Spleen (tissue), 7 donors: ENCODE data around the gene NRIP2.

Experiments used
- CTCF ChIP-seq, 11 experiments: fragments of 200-600 bp in 7 of 11; fragments of 450-650 bp in 4 of 11; sonication (generic) in 4 of 11; IDR thresholded peaks in 8 of 11; conservative IDR thresholded peaks in 3 of 11; 1 replicate in 7 of 11; 2 replicates in 4 of 11; pipeline versions ENCODE4 v1.4.0 to v1.8.0; 2016 to 2021; ENCODE audit warnings: antibody characterized with exemption in 11 of 11, inconsistent platforms in 4 of 11, mild to moderate bottlenecking in 1 of 11
- POLR2A ChIP-seq, 3 donors: fragments of 450-650 bp; IDR thresholded peaks; one replicate each; pipeline ENCODE4 v1.5.1; 2017; ENCODE audit warnings: antibody characterized with exemption in 3 of 3, mild to moderate bottlenecking in 1 of 3
- donor health status: DM: no; HTN: no; CAD: no; lungs with moderate emphysema.
- donor health status: DM: no; HTN: no; CAD: no.
- donor health status: DM: no; HTN: no; CAD: no.

GRCh38 chr12:2811801-2812200 is 23.0 kb downstream of the NRIP2 start:
- TF ChIP-seq CTCF (IDR thresholded peaks at IDR 0.05 in 8 of 11, conservative IDR thresholded peaks at IDR 0.05 in 3 of 11) (no peak), POLR2A (IDR thresholded peaks at IDR 0.05) (no peak)
